Aorta (tissue), 5 donors: ENCODE data around the gene FCGBP. TPM values are rescaled to one million over a fixed set of nuclear protein-coding genes. Genes with fewer than 3 reads are reported as not detected.

Source experiments
- ATAC-seq: fragments of 200-7000 bp; cut with Tn5 transposase; one replicate; pipeline ENCODE4 v1.9.1; 2022; ENCODE audit warnings: moderate library complexity; ENCODE audit not compliant: low FRiP score
- DNase-seq, 2 donors: peaks; one replicate each; pipeline ENCODE4 v3.0.0-alpha.2; 2020
- H3K27ac ChIP-seq, 2 donors: one replicate each; pipeline ENCODE4 v1.5.1; 2013; ENCODE audit warnings: low read length in 2 of 2, mild to moderate bottlenecking in 2 of 2, moderate library complexity in 2 of 2, control low read depth in 1 of 2, inconsistent platforms in 1 of 2, low read depth in 1 of 2
- H3K27me3 ChIP-seq, 2 donors: one replicate each; pipeline ENCODE4 v1.6.1; 2013; ENCODE audit warnings: control low read depth in 1 of 2, low read length in 1 of 2, mild to moderate bottlenecking in 1 of 2, moderate library complexity in 1 of 2; ENCODE audit not compliant: insufficient read depth in 2 of 2, control insufficient read depth in 1 of 2
- H3K36me3 ChIP-seq, 2 donors: one replicate each; pipeline ENCODE4 v1.6.1; 2013; ENCODE audit warnings: control low read depth in 1 of 2, low read length in 1 of 2, mild to moderate bottlenecking in 1 of 2; ENCODE audit not compliant: insufficient read depth in 2 of 2, control insufficient read depth in 1 of 2
- H3K4me1 ChIP-seq, 2 donors: one replicate each; pipeline ENCODE4 v1.6.1; 2013; ENCODE audit warnings: low read length in 2 of 2, control low read depth in 1 of 2, mild to moderate bottlenecking in 1 of 2, moderate library complexity in 1 of 2; ENCODE audit not compliant: insufficient read depth in 2 of 2, control insufficient read depth in 1 of 2
- H3K4me3 ChIP-seq, 2 donors: one replicate each; pipeline ENCODE4 v1.5.1; 2013; ENCODE audit warnings: low read length in 2 of 2, control low read depth in 1 of 2, mild to moderate bottlenecking in 1 of 2
- H3K9me3 ChIP-seq: one replicate; pipeline ENCODE4 v1.6.1; 2013; ENCODE audit warnings: mild to moderate bottlenecking, low read length; ENCODE audit not compliant: control insufficient read depth
- WGBS, 2 donors: extraction: QIAGEN DNeasy Blood & Tissue Kit; methylation state at CpG; one replicate each; pipeline ENCODE4 v1.1.7; 2013; 5-methylcytosine and 5-hydroxymethylcytosine counted together
- intact Hi-C, 2 donors: fragments of 100-400 bp; cut with DNase I; formaldehyde crosslinking; loops; one replicate each; pipeline versions ENCODE4 v1.14.2 to v1.15.0; 2022
- polyA plus RNA-seq, 2 donors: library from polyadenylated mRNA; stranded (reverse); fragments of 200-250 nt; gene quantifications; one replicate each; pipeline ENCODE4 v1.2.3, GENCODE V29; 2013
- total RNA-seq, 2 donors: library from RNA; stranded (reverse); fragmentation: NEBNext Ultra II Directional; extraction: Animal tissue kit (Norgen Biotek cat#: 25700); gene quantifications; one replicate each; pipeline ENCODE4 v1.2.1, GENCODE V29; 2021
- donor health status: healthy with polysubstance abuse.
- donor health status: Bipolar disorder and iron deficiency.
- donor health status: DM: no; HTN: no; CAD: no.
- donor health status: DM: no; HTN: no; CAD: no.
- donor health status: DM: yes; HTN: yes; CAD: no.

Gene FCGBP
- total and polyA plus RNA-seq, 4 donors, result 1.4 to 790 (median 43.8) TPM

DNA sequence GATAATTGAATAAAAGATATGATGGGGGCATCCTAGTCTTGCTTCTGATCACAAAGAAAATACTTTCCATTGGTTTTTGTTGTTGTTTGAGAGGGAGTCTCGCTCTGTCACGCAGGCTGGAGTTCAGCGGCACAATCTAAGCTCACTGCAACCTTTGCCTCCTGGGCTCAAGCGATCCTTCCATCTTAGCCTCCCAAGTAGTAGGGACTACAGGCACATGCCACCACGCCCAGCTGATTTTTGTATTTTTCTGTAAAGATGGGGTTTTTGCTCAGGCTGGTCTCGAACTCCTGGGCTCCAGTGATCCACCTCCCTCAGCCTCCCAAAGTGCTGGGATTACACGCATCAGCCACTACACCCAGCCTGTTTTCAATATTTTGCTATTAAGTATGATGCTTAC, 19.5 kb upstream of the FCGBP start:
- intact Hi-C loops, result no loop called here
- DNase-seq, result no peak
- 84 to 88% methylated on average over 7 of the region's 7 CpGs for WGBS, 2 donors
- H3K27ac ChIP-seq, result no peak overlapping the region
- H3K4me3 ChIP-seq, result no peak overlapping the region
- ATAC-seq, result no peak
- H3K36me3 ChIP-seq, result no peaks in the 10 kb centered on the region
- H3K4me1 ChIP-seq, result no peaks in the 10 kb centered on the region
- no peaks in the 10 kb centered on the region for H3K27me3 ChIP-seq
- H3K9me3 ChIP-seq, result no peaks in the 10 kb centered on the region

DNA sequence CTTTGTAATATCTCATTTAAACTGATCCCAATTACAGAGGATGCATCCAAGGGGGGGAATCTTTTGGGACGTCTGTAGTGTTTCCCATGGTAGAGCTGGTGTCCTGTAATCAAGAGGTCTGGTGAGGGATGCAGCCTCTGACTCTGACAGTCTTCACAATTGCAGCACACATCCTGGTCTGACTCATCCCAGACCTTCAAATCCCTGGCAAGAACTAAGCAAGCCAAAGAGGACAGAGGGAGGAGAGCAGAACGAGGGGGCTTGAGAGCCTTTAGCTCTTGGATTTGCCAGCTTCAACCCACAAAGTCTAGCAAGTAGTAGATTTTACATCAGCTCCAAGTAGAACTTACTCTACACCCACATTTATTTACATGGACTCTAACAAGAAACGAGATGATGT, 17.3 kb upstream of the FCGBP start:
- intact Hi-C loops, result no loop called here
- H3K36me3 ChIP-seq, result no peaks in the 10 kb centered on the region
- no peaks in the 10 kb centered on the region for H3K9me3 ChIP-seq
- no peak overlapping the region for H3K27ac ChIP-seq
- DNase-seq, result no peak
- H3K27me3 ChIP-seq, result no peaks in the 10 kb centered on the region
- H3K4me3 ChIP-seq, result no peak overlapping the region
- no peak for ATAC-seq
- 54 to 58% methylated on average over 3 of the region's 3 CpGs for WGBS, 2 donors
- H3K4me1 ChIP-seq, result no peaks in the 10 kb centered on the region

DNA sequence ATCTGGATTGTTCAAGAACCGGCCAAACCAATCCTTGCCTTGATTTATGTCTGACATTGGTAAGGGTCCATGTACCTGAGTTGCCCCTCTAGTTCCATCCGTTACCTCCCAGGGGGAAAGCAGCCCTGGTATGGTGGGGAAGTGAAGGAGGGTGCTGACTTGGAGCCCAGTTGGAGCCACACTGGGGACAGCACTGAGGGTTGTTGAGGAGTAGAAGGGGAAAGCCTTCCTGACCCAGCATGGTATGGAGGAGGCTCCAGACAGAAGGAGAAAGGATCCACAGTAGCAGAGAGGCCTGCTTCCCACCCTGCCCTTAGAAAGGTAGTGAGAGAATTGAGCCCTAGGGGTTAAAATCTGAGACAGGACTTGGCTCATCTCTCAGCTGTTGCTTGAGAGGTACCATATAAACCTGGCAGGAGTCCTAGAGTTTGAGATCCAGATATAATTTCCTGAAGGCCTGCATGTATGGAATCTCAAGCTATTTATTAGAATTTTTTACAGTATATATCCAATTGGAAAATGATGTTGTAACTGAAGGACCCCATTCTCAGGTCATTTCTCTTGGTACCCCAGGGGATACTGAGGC, 16.7 kb upstream of the FCGBP start:
- 86 to 87% methylated on average over 2 of the region's 2 CpGs for WGBS, 2 donors
- intact Hi-C loops, result no loop called here

DNA sequence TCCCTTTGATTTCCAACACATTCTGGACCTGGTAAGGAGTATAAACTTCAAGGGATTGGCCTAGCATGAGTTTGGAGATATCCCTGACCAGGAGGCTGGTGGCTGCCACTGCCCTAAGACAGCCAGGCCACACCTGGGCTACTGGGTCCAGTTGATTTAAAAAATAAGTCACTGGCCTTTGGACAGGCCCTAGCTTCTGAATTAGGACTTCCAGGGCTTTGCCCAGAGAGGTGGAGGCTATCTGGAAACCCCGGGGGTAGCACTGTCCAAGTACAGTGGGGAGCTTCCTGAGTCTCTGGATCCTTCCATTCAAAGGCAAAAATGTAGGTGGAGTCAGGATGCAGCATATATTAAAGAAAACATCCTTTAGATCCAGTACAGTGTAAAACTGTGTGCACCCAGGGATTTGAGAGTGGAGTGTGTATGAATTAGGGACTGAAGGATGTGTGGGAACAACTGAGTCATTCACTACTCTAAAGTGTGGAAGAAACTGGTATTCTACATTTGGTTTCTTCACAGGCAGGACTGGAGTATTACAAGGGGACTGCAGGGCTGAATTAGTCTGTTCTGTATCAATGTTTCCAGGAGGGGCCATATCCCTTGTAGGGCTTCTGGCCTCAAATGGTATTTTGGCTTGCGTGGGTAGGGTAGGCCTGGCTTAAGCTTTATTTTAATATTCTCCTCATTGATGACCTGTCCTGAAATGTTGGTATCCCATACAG, 14.8 kb upstream of the FCGBP start:
- no peak for DNase-seq
- intact Hi-C loops, result no loop called here
- Histone ChIP-seq H3K9me3 (no peaks in the 10 kb centered on the region), H3K4me3 (no peak overlapping the region), H3K4me1 (no peaks in the 10 kb centered on the region), H3K27me3 (no peaks in the 10 kb centered on the region), H3K27ac (no peak overlapping the region), H3K36me3 (no peaks in the 10 kb centered on the region)
- 85 to 86% methylated on average over 2 of the region's 2 CpGs for WGBS, 2 donors
- no peak for ATAC-seq

More for the DNA sequence above, 16.7 kb upstream of the FCGBP start:
- ATAC-seq (no peak), DNase-seq (no peak)
- no peaks in the 10 kb centered on the region for H3K36me3 ChIP-seq
- no peak overlapping the region for H3K4me3 ChIP-seq
- no peaks in the 10 kb centered on the region for H3K4me1 ChIP-seq
- no peaks in the 10 kb centered on the region for H3K9me3 ChIP-seq
- no peaks in the 10 kb centered on the region for H3K27me3 ChIP-seq
- H3K27ac ChIP-seq, result no peak overlapping the region

DNA sequence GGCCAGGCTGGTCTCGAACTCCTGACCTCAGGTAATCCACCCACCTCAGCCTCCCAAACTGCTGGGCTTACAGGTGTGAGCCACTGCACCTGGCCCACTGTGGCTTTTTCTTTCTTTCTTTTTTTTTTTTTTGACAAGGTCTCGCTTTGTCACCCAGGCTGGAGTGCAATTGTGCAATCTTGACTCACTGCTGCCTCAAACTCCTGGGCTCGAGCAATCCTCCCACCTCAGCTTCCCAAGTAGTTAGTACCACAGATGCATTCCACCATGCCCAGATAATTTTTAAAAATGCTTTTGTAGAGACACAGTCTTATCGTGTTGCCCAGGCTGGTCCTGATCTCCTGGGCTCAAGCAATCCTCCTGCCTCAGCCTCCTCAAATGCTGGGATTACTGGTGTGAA, 12.1 kb upstream of the FCGBP start:
- no peaks in the 10 kb centered on the region for H3K9me3 ChIP-seq
- no peak for ATAC-seq
- H3K4me1 ChIP-seq, result no peaks in the 10 kb centered on the region
- intact Hi-C loops, result no loop called here
- 78 to 80% methylated on average over 4 of the region's 4 CpGs for WGBS, 2 donors
- DNase-seq, result no peak
- H3K27me3 ChIP-seq, result no peaks in the 10 kb centered on the region
- no peaks in the 10 kb centered on the region for H3K36me3 ChIP-seq
- H3K27ac ChIP-seq, result no peak overlapping the region
- H3K4me3 ChIP-seq, result no peak overlapping the region

DNA sequence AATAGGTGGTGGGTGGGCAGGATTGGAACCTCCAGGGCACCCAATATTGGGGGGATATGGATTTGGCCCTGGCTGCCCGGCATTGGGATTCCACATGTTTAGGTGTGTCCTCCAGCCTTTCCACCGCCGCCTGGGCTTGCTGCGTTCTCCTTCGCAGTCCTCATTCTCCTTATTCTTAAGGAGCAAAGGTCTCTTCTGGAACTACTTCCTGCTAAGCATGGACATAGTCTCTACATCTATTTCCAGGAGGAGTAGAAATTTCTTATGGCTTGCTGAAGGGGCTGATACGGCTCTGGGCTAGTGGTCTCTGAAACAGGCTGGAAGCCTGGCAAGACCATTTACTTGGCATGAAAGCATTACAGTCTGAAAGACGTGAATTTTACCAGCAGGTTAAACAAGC, 9.2 kb upstream of the FCGBP start:
- H3K27ac ChIP-seq, result no peak overlapping the region
- no peak for ATAC-seq
- no peak for DNase-seq
- H3K4me3 ChIP-seq, result no peak overlapping the region
- no peaks in the 10 kb centered on the region for H3K9me3 ChIP-seq
- no peaks in the 10 kb centered on the region for H3K27me3 ChIP-seq
- no peaks in the 10 kb centered on the region for H3K4me1 ChIP-seq
- no peaks in the 10 kb centered on the region for H3K36me3 ChIP-seq
- 82 to 85% methylated on average over 7 of the region's 7 CpGs for WGBS, 2 donors
- intact Hi-C loops, result no loop called here

DNA sequence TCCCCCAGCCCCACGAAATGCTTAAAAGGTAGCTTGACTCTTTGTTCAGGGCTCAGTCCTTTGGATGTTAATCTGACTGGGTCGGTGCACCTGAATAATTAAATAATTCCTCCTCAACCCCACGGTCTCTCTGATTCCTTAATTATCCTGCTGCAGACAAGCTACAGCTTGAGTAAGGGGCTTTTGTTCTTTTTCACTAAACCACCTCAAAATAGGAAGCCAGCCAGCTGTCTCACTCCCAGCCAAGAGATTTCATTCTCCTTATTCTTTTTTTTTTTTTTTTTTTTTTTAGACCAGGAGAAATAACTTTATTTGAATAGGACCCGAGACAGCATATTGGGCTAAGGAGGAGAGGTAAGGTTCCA, 7.9 kb upstream of the FCGBP start:
- DNase-seq (no peak), ATAC-seq (no peak)
- no peaks in the 10 kb centered on the region for H3K4me1 ChIP-seq
- no peak overlapping the region for H3K27ac ChIP-seq
- no peaks in the 10 kb centered on the region for H3K27me3 ChIP-seq
- WGBS, 2 donors, result 50 to 67% methylated on average over 4 of the region's 4 CpGs
- no peak overlapping the region for H3K4me3 ChIP-seq
- no peaks in the 10 kb centered on the region for H3K9me3 ChIP-seq
- no peaks in the 10 kb centered on the region for H3K36me3 ChIP-seq
- intact Hi-C loops, result no loop called here

DNA sequence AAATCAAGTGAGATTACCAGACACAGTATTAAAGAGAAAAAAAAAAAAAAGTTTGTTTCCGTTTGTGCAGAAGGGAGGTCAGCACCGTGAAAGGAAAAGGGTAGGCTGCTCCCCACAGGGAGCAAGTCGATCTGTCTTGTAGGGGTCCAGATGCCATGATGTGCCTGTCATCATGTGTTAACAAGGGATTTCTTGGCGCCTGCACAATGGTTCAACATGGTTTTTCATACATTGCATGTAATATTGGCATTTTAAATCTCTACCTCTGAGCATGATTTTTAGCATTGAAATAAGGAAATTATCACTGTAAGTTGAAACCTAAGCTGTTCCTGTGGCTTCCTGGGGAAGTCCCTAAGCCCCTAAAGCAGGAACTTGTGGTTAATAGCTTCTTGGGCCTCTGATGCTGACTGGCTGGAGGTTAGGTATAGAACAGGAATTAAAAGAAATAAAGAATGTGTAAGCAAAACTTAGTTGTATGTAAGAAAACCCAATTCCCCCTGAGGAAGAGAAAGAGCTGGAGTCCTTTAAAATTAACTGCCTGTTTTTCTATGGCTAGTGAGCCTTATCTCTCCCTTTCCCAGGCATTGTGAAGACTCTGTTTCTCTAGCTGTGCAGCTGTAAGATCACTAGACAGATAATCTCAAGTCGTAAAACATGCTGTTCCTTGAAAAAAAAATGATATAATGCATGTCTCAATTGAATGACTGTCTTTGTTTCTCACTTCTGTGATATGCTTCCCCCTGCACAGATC, 7.4 kb upstream of the FCGBP start:
- ATAC-seq (no peak), DNase-seq (no peak)
- Histone ChIP-seq H3K27ac (no peak overlapping the region), H3K36me3 (no peaks in the 10 kb centered on the region), H3K4me1 (no peaks in the 10 kb centered on the region), H3K9me3 (no peaks in the 10 kb centered on the region), H3K27me3 (no peaks in the 10 kb centered on the region), H3K4me3 (no peak overlapping the region)
- WGBS, 2 donors, result 19 to 21% methylated on average over 5 of the region's 5 CpGs
- intact Hi-C loops, result no loop called here

DNA sequence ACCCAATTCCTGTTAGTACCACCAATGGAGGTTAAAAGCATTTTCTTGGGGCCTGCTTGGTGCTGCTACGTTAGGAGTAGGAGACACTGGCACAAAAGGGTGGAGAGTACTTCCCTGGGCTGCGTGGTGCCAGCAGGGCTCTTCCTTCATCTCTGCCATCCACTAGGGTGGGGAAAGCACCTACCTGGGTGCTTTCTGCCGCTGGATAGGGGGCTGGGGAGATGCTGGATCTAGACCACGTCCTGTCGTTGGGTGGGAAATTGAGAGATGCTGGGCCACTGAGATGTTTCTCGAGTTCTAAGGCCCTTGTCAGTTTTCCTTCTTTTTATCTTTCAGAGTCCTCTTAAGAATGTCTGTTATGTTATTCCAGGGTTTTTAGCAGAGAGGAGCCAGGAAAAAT, 6.7 kb upstream of the FCGBP start:
- intact Hi-C loops, result no loop called here
- no peaks in the 10 kb centered on the region for H3K27me3 ChIP-seq
- no peak for ATAC-seq
- no peaks in the 10 kb centered on the region for H3K36me3 ChIP-seq
- no peak overlapping the region for H3K4me3 ChIP-seq
- WGBS, 2 donors, result 61 to 65% methylated on average over 6 of the region's 6 CpGs
- H3K4me1 ChIP-seq, result no peaks in the 10 kb centered on the region
- H3K27ac ChIP-seq, result no peak overlapping the region
- no peak for DNase-seq
- no peaks in the 10 kb centered on the region for H3K9me3 ChIP-seq
